ENCODE data around the gene ZBTB22.
"Not testable (repeated sequence)": the region's sequence is repeated elsewhere in the genome, so short reads cannot be mapped to it uniquely, and the experiment has no call there.

The ZBTB22 gene

DNA sequence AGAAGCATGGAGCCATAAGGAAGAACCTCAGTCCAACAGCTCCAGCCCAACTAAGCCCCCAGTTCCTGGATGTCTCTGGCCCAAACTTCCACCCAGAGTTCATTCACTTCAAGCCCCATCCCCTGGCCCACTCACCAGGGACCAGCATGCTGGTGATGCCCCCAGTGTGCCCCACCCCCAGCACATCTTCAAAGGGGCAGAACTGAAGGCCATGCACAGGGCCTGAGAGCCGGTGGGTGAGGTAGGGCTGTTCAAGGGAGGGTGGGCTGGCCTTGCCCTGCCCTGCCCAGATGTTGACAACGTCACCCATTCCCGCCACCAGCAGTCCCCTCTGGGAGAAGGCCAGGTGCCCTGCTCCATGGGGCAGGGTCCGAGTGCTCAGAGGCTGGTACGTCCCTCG, 37.0 kb downstream of the ZBTB22 start:
- H3K4me2 ChIP-seq: peak overlapping the region; percentile 99; the same call in 1 of the 2 replicates
- H3K27me3 ChIP-seq: no peaks in the 10 kb centered on the region
- H3K9me3 ChIP-seq: no peaks in the 10 kb centered on the region
- H3K4me1 ChIP-seq: peaks cover 46% of the 10 kb centered on the region
- no peak overlapping the region for H3K4me3 ChIP-seq
- peak overlapping the region; percentile 13; the same call in 1 of the 2 replicates for H3K9ac ChIP-seq
- H4K20me1 ChIP-seq: peaks cover 66% of the 10 kb centered on the region
- H3K36me3 ChIP-seq: peaks cover 88% of the 10 kb centered on the region
- no peak for TF ChIP-seq Cebpa-rat (IDR thresholded peaks at IDR 0.05)
- 0 out of 2 replicates have a peak overlapping the region, but pooled peaks have one; percentile 9 for H3K27ac ChIP-seq

DNA sequence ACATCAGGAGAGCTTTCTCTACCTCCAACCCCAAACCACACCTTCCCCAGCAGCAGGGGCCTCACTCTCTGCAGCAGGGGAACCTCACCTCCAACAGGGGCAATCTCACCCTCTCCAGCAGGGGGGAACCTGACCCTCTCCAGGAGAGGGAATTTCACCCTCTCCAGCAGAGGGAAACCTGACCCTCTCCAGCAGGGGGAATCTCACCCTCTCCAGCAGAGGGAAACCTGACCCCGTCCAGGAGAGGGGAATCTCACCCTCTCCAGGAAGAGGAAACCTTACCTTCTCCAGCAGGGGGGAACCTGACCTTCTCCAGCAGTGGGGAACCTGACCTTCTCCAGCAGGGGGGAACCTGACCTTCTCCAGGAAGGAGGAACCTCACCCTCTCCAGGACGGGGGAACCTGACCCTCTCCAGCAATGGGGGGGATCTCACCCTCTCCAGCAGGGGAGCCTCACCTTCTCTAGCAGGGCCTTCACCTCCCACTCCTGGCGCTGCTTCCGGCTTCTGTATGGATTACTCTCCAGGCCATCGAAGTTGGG, 37.5 kb downstream of the ZBTB22 start:
- peaks cover 51% of the 10 kb centered on the region for H3K4me1 ChIP-seq
- no peaks in the 10 kb centered on the region for H3K9me3 ChIP-seq
- peak overlapping the region; percentile 43; the same call in 1 of the 2 replicates for H3K9ac ChIP-seq
- peak overlapping the region; percentile 35; the same call in 1 of the 2 replicates for H3K27ac ChIP-seq
- H4K20me1 ChIP-seq: peaks cover 66% of the 10 kb centered on the region
- no peak for TF ChIP-seq Cebpa-rat (IDR thresholded peaks at IDR 0.05)
- peak overlapping the region; percentile 99 for H3K4me2 ChIP-seq
- H3K27me3 ChIP-seq: no peaks in the 10 kb centered on the region
- H3K36me3 ChIP-seq: peaks cover 88% of the 10 kb centered on the region
- no peak overlapping the region for H3K4me3 ChIP-seq

DNA sequence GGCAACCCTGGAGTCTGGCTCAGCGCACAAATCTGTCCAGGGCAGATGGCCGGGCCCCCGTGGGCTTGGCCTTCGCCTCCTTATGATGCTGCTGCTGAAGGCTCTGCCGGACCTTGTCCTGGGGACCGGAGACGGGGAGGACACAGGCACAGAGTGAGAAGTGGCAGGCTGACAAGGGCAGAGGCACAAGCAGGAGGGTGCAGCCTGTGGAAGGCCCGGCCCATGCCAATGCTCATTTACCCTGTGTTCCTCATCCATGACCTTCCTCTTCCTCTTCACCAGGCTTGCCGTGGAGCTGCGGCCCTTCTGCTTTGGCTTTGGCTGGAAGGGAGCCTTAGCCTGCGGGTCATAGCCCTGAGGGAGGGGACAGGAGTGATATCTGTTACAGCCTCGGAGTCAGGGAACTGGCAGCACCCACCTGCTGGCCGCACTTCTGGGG, 38.3 kb downstream of the ZBTB22 start:
- Histone ChIP-seq H4K20me1 (peaks cover 66% of the 10 kb centered on the region), H3K9ac (peak overlapping the region; percentile 43), H3K27ac (peak overlapping the region; percentile 35; the same call in 1 of the 2 replicates), H3K9me3 (no peaks in the 10 kb centered on the region), H3K4me2 (peak overlapping the region; percentile 99), H3K4me1 (peaks cover 59% of the 10 kb centered on the region), H3K36me3 (peaks cover 88% of the 10 kb centered on the region), H3K4me3 (no peak overlapping the region), H3K27me3 (no peaks in the 10 kb centered on the region)
- no peak for TF ChIP-seq Cebpa-rat (IDR thresholded peaks at IDR 0.05)

DNA sequence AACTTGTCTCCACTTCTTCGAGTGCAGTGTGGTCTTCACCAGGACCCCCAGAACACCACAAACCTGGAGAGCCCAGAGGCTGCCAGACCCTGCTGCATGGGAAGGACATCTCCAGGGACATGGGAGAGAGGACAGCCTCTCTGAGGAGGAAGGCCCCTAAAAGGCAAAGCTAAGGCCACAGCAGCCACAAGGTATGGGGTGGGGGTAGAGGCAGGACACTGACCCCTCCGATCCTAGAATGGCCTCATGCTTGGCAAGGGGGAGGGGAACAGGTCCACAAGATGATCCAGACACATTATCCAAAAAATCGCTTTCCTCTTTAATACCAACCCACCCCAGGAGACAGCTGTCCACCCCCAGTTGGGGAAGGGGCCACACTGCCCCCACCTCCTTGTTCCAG, 38.7 kb downstream of the ZBTB22 start:
- peaks cover 88% of the 10 kb centered on the region for H3K36me3 ChIP-seq
- H3K4me2 ChIP-seq: peak overlapping the region; percentile 99
- H3K9ac ChIP-seq: peak overlapping the region; percentile 43; the same call in 1 of the 2 replicates
- H3K4me1 ChIP-seq: peaks cover 63% of the 10 kb centered on the region
- peaks cover 68% of the 10 kb centered on the region for H4K20me1 ChIP-seq
- H3K4me3 ChIP-seq: no peak overlapping the region
- TF ChIP-seq Cebpa-rat (IDR thresholded peaks at IDR 0.05): no peak
- no peaks in the 10 kb centered on the region for H3K27me3 ChIP-seq
- no peaks in the 10 kb centered on the region for H3K9me3 ChIP-seq
- peak overlapping the region; percentile 35; the same call in 1 of the 2 replicates for H3K27ac ChIP-seq

DNA sequence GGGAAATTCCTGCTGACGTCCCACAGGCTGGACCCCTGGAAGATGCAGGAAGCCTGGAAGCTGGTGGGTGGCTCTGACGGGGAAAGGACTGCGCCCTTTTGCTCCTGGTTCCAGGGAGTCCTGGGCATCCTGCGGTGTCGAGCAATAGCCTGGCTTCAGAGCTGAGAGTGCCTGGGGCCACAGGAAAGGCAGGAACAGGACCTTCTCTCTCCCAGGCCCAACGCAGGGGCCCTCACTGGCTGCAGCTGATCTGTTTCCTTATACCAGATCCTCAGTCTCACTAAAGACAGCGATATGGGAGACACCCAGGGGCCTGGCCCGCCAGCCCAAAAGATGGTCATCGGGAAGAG, 39.2 kb downstream of the ZBTB22 start:
- TF ChIP-seq Cebpa-rat (IDR thresholded peaks at IDR 0.05): no peak
- H3K4me1 ChIP-seq: peaks cover 68% of the 10 kb centered on the region
- H3K9ac ChIP-seq: peak overlapping the region; percentile 98
- H4K20me1 ChIP-seq: peaks cover 72% of the 10 kb centered on the region
- peaks cover 88% of the 10 kb centered on the region for H3K36me3 ChIP-seq
- no peaks in the 10 kb centered on the region for H3K27me3 ChIP-seq
- no peaks in the 10 kb centered on the region for H3K9me3 ChIP-seq
- peak overlapping the region; percentile 89; the same call in 1 of the 2 replicates for H3K27ac ChIP-seq
- peak overlapping the region; percentile 81; the same call in 1 of the 2 replicates for H3K4me3 ChIP-seq
- peak overlapping the region; percentile 99 for H3K4me2 ChIP-seq

DNA sequence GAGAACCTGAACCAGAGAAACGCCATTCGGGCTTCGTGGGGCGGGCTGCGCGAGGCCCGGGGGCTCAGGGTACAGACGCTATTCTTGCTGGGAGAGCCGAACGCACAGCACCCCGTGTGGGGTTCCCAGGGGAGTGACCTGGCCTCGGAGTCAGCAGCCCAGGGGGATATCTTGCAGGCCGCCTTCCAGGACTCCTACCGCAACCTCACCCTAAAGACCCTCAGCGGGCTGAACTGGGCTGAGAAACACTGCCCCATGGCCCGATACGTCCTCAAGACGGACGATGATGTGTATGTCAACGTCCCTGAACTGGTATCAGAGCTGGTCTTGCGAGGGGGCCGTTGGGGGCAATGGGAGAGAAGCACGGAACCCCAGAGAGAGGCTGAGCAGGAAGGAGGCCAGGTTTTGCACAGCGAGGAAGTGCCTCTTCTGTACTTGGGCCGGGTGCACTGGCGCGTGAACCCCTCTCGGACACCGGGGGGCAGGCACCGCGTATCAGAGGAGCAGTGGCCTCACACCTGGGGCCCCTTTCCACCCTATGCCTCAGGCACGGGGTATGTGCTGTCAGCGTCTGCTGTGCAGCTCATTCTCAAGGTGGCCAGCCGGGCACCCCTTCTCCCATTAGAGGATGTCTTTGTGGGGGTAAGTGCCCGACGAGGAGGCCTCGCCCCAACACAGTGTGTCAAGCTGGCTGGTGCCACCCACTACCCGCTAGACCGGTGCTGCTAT, 39.7 kb downstream of the ZBTB22 start:
- peak overlapping the region; percentile 89 for H3K27ac ChIP-seq

DNA sequence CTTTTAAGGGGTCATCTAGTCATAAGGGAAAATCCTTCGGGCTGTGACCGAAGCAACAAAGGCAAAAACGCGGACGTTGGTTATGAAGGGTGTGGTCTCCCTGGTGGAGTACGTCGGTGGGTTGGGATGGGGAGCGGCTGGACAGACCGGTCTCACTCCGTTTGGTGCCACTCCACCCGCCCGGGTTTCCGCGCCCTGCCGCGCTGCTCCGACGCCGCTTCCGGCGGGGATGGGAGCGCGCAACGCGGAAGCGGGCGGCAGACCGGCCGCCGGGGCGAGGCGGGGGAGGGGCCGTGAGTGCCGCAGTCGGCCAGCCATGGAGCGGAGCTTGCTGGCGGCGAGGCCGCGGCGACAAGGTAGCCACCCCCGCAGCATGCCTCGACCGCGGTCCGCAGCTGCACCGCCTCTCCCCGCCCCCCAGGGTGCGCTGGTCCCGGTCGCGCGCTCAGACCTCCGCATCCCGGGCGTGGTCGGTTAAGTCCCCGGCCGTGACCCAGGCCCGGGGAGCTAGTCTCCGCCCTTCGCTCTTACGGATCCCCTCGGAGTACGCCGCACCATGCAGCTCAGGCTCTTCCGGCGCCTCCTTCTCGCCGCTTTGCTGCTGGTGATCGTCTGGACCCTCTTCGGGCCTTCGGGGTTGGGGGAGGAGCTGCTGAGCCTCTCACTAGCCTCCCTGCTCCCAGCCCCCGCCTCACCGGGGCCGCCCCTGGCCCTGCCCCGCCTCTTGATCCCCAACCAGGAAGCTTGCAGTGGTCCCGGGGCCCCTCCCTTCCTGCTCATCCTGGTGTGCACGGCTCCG, 40.5 kb downstream of the ZBTB22 start, which contains the start of gene B3GALT4:
Gene B3GALT4 (plus strand): TSS at position 260 of the 799 bp plus-strand sequence. CDS start 297 bp downstream, at position 557.
- Histone ChIP-seq H3K27ac (peak within 1 kb of the TSS; percentile 89), H3K27me3 (no peaks in the 10 kb centered on the region), H3K4me2 (peak within 1 kb of the TSS; percentile 99), H3K36me3 (peaks cover 84% of the 10 kb centered on the region), H3K4me3 (peak within 1 kb of the TSS; percentile 81), H3K9ac (peak within 1 kb of the TSS; percentile 98), H3K9me3 (no peaks in the 10 kb centered on the region), H4K20me1 (peaks cover 84% of the 10 kb centered on the region), H3K4me1 (peaks cover 76% of the 10 kb centered on the region)
- no peak for TF ChIP-seq Cebpa-rat (IDR thresholded peaks at IDR 0.05)

More for the DNA sequence above, 39.7 kb downstream of the ZBTB22 start:
- H3K9me3 ChIP-seq: no peaks in the 10 kb centered on the region
- peak overlapping the region; percentile 99 for H3K4me2 ChIP-seq
- no peak for TF ChIP-seq Cebpa-rat (IDR thresholded peaks at IDR 0.05)
- peak overlapping the region; percentile 98 for H3K9ac ChIP-seq
- peaks cover 73% of the 10 kb centered on the region for H3K4me1 ChIP-seq
- no peaks in the 10 kb centered on the region for H3K27me3 ChIP-seq
- H4K20me1 ChIP-seq: peaks cover 77% of the 10 kb centered on the region
- peaks cover 88% of the 10 kb centered on the region for H3K36me3 ChIP-seq
- peak overlapping the region; percentile 81 for H3K4me3 ChIP-seq

DNA sequence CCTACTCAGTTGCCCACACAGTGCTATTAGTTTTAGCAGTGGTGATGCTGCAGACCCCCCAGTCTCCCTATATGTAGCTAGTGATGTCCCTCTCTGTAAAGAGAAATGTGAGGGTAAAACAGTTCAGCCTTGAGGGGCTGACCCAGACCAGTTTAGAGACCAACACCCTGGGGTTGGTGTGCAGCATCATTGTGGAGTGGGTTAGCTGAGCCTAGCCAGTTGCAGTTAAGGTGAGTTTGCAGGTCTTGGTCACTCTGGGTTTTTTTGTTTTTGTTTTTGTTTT, 41.0 kb downstream of the ZBTB22 start:
- Histone ChIP-seq H3K9ac (peak overlapping the region; percentile 98), H3K9me3 (no peaks in the 10 kb centered on the region), H3K4me2 (peak overlapping the region; percentile 99), H3K36me3 (peaks cover 78% of the 10 kb centered on the region), H3K27me3 (no peaks in the 10 kb centered on the region), H4K20me1 (peaks cover 84% of the 10 kb centered on the region), H3K4me1 (peaks cover 76% of the 10 kb centered on the region), H3K4me3 (peak overlapping the region; percentile 81), H3K27ac (peak overlapping the region; percentile 89)
- TF ChIP-seq Cebpa-rat (IDR thresholded peaks at IDR 0.05): no peak

DNA sequence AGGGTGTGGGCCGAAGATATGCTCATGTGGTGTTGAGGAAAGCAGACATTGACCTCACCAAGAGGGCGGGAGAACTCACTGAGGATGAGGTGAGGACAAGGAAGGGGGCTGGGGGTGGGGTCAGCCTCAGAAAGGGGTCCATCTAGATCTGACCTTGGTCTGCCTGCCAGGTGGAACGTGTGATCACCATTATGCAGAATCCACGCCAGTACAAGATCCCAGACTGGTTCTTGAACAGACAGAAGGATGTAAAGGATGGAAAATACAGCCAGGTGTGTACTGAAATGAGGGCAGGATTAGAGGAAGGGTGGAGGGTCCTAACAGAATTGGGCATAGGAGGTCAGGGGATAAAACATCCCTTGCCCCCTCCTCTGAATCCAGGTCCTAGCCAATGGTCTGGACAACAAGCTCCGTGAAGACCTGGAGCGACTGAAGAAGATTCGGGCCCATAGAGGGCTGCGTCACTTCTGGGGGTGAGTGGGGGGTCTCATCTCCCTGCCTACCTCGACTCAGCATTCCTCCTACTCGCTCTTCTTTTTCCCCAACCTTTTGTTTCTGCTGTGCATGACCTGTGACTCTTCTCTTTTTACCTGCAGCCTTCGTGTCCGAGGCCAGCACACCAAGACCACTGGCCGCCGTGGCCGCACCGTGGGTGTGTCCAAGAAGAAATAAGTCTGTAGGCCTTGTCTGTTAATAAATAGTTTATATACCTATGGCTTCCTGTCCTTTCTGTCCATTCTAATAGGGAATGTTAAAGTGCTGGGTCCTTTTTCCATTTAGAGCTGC, 41.6 kb downstream of the ZBTB22 start:
- Histone ChIP-seq H3K4me1 (peaks cover 76% of the 10 kb centered on the region), H4K20me1 (peaks cover 79% of the 10 kb centered on the region), H3K9ac (peak overlapping the region; percentile 98), H3K36me3 (peaks cover 73% of the 10 kb centered on the region), H3K27ac (peak overlapping the region; percentile 89), H3K4me2 (peak overlapping the region; percentile 99), H3K4me3 (peak overlapping the region; percentile 81)
- not testable (repeated sequence) for H3K9me3 ChIP-seq, H3K27me3 ChIP-seq
